Amygdala (tissue), 56 donors: ENCODE results near the gene COL4A2.
"Not testable (repeated sequence)": the region's sequence is repeated elsewhere in the genome, so short reads cannot be mapped to it uniquely, and the experiment has no call there.

ENCODE experiments used
- DNase-seq, 56 donors: peaks; one replicate each; lab custom pipeline; 2025; lab: John Stamatoyannopoulos, UW

COL4A2 gene

DNA sequence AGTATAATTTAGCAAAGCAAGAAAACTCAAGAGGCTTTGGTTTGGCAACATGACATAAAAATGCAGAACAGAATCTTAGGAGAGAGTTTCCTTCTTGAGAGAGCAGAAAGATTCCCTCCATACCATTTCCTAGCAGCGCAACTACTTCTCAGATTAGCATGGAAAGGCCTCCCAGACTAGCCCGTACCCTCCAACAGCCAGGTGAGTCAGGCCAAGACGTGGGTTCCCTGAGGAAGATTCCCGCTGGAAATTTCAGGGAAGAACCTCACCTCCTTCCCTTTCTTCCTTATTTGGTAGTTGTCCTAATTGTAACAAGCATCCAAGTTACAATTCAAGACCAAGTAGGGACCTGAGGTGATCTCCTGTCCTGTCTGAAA is 12.3 kb downstream of the COL4A2 start:
- DNase-seq = no peak

DNA sequence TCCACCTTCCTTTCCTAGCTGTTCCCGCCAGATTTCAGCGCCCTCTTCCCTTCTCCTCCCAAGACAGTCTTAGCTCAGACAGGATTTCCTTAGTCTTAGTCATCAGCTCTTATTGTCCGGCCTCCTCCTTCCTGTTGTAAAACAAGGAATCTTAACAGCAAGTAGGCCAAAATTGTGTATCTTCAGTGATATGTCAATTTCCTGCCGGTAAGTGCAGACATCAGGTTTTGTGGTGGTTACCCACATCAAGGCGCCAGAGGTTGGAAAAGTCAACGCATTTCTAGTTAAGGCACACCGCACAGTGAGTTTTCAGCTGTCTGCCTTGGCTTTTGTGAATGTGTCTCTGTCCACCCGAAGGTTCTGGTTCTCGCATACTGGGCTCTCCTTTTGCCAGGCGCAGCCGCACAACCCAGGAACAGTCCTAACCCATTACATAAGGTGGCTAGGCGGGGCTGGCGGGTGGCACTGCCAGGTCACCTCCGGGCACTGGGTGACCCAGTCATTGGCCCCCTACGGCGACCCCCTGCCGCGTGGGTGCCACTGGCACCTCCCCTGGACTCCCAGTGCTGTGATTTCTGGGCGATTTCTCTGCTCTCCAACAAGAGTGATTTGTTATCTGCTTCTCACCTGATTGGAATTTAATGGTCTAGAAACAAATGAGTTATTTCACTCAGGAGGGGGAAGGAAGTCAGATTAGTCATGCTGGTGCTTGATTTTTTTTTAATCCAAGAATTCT is 12.9 kb downstream of the COL4A2 start:
- no peak for DNase-seq

DNA sequence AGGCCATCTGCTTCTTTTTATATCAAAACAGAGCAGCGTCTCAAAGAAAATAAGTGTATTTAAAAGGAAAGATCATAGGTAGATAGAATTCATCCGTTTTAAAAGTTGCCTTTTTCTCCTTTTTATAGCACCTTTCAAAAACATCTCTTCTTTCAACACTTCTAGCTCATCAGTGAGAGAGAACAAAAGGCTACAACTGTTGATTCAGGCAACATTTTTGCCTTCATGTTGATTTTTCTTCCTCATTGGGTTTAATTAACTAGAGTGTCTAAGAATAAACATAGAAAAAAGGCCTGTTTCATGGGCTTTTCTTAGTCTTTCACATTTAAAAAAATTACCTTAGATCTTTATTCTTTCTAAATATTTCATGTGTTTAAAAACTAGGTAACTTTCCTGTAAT is 13.6 kb downstream of the COL4A2 start:
- no peak for DNase-seq

DNA sequence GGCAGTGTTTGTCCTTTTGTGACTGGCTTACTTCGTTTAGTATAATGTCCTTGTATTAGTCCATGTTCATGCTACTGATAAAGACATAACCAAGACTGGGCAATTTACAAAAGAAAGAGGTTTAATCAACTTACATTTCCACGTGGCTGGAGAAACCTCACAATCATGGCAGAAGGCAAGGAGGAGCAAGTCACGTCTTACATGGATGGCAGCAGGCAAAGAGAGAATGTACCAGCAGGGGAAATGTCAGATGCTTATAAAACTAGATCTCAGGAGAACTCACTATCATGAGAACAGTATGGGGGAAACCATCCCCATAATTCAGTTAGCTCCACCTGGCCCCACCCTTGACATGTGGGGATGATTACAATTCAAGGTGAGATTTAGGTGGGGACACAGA is 14.5 kb downstream of the COL4A2 start:
- DNase-seq = not testable (repeated sequence)

DNA sequence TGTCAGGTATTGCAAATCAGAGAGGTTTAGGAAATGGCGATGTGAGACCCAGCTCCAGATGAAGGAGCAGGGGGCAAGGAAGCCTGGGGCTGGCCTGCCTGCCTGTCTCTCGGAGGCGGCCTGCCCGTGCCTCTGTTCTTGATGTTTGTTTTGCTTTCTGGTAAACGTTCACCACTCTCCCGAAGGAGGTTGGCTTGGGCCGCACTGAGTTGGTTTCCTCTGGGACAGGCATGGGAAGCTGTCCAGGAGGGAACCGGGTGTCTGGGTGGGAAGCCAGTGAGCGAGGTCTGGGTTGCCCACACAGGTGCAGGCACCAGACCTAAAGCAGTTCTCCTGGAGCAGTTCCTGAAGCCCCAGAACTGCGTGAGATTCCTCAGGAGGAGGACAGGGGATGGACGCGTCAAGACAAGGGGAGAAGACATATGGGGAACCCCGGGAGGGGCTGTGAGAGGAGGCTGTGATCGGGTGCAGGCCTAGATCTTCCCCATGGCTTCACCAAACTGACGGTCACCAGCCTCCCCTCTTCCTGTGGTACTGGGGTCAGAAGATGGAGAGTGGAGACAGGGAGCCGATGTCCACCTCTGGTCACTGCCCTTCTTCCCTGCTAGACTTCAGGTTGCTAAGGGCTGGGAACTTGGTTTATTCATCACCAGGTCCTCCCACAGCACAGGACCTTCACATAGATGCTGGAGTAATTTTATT is 15.2 kb downstream of the COL4A2 start:
- no peak for DNase-seq

DNA sequence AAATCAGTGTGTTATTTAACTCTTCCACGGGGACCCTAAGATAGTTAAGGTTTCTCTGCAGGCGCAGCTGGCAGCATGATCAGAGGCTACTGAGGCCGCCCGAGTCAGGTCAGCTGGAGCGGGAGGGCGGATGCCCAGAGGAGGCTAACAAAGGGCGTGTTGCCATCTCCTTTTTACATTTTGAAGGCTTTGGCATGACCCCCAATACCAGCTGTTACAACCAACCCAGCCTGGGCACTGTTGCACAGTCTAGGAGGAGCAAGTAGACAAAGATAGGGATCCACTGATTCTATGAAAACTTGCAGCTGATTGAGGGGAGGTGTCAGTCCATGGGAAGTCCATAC is 15.7 kb downstream of the COL4A2 start:
- DNase-seq = no peak

DNA sequence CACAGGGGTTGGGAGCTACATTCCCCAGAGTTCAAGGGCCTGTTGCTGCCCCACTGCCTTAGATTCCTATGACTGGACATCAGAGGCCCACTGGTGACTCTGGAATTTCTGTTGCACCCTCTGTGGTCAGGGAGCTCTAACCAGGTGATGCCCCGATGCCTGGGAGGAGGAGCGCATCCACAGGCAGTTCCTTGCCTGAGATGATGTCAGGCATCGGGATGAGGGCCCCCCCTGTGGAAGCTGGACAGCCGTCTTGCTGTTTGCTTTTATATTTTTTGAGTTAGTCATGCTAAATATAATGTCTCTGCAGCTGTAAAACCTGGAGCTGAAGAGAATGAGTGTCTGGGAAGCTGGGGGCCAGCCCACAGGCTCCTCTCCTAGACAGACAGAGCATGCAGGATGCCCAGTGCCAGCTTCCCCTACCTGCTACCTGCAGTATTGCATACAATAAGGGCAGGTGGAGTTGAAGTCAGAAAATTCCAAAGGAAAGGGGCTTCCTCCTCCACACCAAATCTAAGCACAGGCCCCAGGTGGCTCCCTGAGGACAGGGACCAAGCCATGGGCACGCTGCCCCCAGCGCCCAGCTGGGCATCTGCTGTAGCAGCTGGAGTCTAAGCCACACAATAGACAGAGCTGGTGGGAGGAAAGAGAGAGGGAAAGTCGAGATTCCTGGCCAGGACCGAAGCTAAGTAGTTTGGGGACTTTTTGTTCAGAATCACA is 16.2 kb downstream of the COL4A2 start:
- DNase-seq = no peak

DNA sequence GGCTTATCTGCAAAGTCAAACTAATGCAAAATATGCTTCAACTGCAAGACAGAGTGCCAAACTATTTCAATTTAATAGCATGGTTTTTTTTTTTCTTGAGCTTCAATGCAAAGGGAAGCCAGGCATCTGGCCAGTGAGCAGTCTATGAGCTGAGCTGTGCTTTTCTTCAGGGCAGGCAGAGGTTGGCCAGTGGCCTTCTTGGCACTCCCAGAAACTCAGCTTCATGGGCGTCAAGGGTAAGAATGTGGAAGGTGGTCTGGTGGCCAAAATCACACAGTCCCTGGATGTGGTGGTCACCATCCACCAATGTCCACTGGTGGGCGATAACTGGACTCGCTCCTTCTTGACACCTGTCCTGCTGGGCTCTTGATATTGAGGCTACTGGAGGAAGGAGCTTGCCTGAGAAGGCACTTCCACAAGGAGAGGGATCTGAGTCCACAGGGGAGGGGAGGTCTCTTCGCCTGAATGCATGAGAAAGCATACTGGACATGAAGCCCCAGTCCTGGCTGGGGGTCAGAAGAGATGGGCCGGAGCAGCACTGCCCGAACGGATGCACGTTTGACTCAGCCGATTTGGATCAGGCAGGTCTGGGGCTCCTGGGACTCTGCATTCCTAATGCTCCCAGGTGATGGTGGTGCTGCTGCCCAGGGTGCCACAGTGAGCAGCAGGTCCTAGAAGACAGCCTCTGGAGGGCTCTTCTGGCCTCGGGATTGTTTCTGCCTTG is 17.1 kb downstream of the COL4A2 start:
- DNase-seq = no peak

DNA sequence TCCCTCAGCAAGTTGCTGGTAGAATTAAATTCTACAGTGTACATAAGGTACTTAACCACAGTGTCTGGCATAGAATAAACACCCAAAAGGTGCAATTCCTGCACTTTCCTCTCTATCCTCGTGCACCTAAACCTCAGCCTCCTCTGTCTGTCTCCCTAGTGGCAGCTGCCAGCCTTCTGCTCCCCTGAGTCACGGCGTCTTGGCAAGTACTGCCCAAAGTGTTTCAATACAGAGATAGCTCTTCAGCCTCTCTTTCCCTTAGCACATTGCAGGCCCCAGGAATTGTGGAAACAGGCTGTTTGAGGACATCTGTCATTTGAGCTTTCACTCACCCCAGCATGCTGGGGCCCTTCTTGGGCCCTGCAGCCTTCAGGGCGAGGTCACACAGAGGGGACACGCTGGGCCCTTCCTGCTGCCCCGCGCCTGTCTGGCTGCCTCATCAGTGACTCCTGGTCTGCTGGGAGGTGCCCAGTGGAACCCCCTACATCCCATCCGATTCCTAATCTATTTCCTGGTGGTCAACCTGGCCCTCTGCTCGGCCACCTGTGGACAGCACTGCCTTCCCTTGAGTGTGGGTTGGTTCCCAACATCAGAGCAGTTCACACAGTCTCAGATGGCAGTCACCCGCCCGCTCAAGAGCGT is 19.3 kb downstream of the COL4A2 start:
- no peak for DNase-seq

DNA sequence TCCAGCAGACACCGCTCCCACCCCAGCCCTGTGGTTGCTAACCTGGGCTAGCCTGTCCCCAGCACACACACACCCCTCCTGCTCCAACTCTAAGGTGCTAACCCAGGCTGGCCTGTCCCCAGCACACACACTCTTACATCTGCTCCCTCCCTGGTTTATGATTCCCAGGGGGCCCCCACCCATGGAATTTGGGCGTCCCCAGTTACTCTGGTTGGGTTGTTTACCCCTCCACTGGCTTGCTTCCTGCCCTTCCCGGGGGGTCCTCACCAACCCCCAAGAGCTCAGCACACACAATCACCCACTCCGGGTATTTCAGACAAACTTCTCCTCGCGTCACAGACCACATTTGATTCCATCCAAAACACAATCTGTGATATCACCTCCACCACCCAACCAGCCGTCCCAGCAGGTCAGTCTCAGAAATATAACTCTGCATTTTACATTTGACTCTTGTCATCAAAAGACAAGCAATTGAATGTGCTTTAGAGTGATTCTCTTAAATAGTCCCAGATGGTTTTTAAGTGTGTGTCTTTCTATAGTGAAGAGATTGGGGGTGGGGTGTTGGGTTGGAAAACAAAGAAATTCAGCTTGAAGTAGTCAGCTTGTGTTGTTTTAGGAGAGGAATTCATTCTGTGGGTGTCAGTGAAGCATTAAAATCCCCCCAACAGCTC is 20.1 kb downstream of the COL4A2 start:
- no peak for DNase-seq

DNA sequence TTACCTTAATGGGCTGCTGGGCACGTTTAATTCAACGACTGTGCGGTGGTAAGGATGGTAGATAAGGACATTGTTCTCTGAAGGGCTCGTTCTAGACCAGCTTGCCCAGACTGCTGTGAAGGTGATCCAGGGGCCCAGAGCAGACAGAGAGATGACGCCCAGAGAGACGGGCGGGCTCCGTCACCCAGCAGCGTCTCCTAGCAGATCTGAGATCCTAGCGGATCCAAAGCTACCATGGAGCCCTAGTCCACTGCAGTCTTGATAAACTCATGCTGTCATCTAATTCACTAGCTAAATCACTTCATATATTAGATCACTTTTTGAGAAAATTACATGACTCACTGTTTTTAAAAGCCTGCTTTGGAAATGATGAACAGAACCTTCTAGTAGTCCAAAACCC is 21.5 kb downstream of the COL4A2 start:
- no peak for DNase-seq

DNA sequence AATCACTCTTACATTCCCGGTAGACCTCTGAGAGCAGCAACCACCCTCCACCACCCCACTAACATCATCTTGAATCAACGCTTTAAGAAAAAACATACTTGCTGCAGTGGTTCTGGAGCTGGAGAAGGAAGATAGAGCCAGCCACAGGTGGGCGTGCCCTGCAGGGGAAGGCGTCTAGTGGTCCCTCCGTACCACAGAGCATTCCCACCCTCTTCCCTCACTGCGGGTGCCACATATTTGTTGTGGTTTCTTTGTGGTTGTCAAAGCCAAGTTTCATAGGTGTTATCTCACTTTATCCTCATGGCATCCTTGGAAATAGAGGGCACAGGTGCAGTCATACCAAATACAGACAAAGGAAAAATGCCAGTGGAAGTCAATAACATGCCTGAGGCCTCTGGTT is 22.2 kb downstream of the COL4A2 start:
- no peak for DNase-seq

DNA sequence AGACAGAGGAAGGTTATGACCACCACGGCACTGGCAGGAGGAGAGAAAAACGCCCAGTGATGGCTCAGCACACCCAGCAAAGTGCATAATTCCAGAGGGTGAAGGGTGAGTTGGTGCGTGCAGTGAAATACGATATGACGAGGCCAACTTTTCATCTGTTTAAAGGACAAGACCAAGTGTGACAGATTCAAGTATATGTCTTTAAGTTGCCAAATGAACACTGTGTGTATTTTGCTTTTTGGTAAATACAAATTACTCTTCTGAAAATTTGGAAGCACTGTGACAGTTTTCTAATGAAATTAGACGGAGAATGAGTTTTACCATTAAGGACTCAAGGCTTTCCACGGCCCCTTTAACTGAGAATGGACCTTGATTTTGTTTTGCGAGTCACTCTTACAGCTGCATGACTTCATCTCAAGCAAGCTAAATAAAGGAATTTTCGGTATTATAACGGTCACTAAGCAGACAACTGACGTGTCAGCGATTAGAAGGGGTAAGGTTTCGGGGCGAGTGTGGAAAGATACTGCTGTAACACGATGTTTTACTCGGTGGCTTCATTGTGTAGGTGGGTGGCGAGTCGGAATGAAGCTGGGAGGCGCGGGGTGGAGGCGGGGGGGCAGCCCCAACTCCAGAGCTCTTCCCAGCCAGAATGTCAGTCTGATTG is 22.8 kb downstream of the COL4A2 start:
- DNase-seq = no peak

DNA sequence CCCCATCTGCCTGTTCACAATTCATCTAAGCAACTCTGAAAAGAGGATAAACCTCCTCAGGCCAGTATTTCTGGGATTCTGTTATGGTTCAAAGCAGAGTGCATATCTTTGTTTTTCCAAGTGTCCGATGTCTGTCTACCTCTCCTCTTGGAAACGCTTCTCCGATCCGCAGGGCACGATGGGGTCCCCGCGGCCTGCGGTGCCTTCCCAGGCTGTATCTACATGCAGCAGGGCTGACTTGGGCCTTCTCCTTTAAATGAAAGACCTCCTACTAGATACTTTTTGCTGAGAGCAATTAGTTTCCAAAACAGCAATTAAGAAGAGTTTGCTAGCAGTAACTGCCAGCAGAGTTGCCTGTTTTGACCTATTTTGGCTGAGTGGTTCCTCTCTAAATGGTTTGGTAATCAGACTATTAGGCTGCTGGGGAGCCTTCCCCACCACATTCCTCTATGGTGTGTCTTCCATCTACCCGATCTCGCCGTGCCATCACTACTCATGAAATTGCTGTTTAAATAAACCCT is 23.5 kb downstream of the COL4A2 start:
- peak in 1 of 56 donors; percentile 9 for DNase-seq

DNA sequence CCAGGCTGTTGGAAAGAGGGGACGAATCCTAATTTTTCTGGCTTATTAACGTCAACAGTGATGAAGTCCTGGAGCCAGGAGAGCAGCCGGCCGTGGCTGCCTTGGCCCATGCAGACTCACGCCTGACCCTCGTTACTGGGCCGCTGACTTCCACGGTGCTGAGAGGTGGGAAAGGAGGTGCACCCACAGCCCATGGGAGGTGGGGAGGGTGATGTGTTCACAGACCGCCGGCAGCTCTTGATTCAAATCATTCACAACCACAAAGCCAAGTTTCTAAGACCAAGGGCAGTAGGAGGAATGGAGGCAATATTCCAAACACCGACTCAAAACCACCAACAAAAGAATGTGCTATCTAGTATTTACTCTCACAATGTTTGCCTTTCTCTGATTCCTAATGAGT is 24.3 kb downstream of the COL4A2 start:
- DNase-seq = no peak

DNA sequence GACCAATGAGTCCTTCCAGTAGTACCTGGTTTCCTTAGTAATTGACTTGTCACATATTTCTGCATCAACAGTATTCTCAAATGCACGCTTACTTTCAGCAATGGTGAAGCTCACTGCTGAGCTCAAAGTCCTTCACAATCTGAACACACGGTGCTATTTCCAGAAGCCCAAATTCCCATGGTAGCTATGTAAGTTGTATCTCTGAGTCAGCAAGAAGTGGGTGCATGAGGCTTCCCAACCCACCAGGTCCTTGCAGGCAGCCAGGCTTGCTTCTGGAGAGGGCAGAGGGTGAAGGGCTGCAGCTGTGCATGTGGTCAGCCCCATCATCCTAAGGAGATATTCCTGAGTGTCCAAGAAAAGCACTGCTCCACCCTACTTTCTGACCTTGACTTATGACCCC is 25.7 kb downstream of the COL4A2 start:
- no peak for DNase-seq

DNA sequence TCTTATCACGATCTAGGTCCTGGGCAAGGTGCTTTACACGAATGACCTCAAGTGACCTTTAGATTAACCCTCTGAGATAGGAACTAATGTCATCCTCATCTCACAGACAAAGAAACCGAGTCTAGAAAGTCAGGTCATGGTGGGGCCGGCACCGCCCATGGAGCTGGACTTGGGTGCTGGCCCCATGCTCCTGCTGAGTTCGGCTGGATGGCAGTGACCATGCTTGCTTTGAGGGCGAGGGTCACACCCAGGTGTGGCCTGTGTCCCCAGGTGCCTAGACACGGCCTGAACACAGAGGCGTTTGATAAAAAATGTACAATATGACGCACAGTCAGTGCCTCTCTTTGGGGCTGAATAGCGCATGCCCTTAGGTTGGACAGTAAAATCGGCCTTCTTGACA is 26.8 kb downstream of the COL4A2 start:
- no peak for DNase-seq

DNA sequence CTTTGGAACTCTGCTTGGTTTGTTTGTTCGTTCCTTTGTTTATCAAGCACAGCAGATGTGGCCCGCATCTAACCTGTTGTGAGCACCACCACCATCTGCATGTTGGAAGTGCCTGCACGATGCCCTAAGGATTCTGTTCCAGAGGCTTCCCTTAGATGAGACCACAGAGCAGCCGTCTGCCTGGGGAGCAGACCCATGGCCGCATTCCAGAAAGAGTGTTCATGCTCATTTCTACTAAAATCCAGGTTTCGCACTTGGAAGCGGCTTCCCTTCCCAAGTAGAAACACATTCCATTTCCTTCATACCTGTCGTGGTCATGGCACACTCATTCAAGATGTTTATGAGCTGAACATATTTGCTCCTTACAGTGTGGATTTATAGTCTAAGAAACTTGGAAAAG is 27.2 kb downstream of the COL4A2 start:
- no peak for DNase-seq

DNA sequence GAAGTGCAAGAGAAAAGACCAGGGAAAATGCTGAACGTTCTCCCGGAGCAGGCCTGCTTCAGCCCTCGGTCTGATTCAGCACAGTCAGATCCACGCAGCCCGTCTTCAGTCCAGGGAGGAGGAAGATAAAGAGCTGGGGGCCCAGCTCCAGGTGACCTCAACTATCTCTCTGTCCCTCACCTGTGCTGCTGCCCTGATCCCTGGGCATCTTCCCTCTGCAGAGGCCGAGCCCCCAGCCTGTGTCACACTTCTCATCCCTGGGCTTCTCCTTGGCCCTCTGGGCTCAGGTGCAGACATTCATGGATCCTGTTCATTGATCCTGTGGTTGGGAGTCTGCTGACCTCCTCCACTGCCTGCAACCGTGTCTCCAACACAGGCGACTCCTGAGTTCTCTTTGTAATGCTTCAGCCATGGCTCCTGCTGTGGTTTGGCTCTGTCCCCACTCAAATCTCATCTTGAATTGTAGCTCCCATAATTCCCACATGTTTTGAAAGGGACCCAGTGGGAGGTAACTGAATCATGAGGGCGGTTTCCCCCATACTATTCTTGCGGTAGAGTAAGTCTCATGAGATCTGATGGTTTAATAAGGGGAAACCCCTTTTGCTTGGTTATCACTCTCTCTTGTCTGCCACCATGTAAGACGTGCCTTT is 27.9 kb downstream of the COL4A2 start:
- DNase-seq = no peak
